Measurements from ENCODE around the gene CLCNKB. TPM values are rescaled to one million over a fixed set of nuclear protein-coding genes. Genes with fewer than 3 reads are reported as not detected.

Gene CLCNKB
- total and polyA plus RNA-seq, 2 of the 13 experiments (the other 11 are each of a cell fraction or from before 2014, with no cell fraction given), result 0.04 TPM; not detected in 1

DNA sequence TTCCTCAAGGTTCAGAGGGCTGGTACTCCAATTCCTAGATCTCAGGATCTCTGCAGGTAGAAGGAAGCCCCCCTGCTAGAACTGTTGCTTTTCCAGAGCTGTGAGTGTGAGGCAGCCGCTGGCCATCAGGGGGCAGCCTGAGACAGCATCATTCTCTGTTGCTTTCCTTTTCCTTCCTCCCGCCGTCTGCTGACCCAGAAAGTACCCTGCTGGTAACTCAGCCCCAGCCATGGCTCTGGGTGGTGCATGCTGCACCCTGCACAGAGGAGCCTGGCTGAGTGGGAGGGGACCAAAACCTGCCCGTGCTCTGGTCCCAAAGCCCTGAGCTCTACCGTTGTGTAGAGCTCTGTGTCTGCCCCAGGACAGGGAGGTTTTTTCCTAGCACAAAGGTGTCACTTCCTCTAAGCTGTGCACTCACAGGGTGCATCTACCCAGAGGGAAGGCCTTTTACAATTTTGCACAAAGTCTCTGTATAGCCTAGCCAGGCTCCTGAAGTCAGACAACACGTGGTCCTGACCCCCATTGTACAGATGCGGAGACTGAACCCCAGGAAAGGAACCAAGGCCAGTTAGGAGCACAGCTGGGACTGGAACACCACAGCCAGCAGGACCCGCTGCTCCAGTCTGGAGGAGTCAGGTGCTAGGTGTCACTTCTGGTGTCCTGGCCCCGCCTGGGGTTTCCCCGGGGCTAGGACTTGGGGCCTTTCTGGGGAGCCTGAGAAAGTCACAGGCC, 35.5 kb downstream of the CLCNKB start (continued):
- TF ChIP-seq, protein P1, sequence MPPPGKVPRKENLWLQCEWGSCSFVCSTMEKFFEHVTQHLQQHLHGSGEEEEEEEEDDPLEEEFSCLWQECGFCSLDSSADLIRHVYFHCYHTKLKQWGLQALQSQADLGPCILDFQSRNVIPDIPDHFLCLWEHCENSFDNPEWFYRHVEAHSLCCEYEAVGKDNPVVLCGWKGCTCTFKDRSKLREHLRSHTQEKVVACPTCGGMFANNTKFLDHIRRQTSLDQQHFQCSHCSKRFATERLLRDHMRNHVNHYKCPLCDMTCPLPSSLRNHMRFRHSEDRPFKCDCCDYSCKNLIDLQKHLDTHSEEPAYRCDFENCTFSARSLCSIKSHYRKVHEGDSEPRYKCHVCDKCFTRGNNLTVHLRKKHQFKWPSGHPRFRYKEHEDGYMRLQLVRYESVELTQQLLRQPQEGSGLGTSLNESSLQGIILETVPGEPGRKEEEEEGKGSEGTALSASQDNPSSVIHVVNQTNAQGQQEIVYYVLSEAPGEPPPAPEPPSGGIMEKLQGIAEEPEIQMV (CRISPR knock-in tag; IDR thresholded peaks at IDR 0.05; ENCODE audit: low read depth), result no peak
- TF ChIP-seq EHMT2 (IDR thresholded peaks at IDR 0.05; ENCODE audit: borderline replicate concordance, low read depth, low read length), result no peak
- no peak for TF ChIP-seq TRIM24 (CRISPR knock-in tag; IDR thresholded peaks at IDR 0.05)
- TF ChIP-seq, protein P2, sequence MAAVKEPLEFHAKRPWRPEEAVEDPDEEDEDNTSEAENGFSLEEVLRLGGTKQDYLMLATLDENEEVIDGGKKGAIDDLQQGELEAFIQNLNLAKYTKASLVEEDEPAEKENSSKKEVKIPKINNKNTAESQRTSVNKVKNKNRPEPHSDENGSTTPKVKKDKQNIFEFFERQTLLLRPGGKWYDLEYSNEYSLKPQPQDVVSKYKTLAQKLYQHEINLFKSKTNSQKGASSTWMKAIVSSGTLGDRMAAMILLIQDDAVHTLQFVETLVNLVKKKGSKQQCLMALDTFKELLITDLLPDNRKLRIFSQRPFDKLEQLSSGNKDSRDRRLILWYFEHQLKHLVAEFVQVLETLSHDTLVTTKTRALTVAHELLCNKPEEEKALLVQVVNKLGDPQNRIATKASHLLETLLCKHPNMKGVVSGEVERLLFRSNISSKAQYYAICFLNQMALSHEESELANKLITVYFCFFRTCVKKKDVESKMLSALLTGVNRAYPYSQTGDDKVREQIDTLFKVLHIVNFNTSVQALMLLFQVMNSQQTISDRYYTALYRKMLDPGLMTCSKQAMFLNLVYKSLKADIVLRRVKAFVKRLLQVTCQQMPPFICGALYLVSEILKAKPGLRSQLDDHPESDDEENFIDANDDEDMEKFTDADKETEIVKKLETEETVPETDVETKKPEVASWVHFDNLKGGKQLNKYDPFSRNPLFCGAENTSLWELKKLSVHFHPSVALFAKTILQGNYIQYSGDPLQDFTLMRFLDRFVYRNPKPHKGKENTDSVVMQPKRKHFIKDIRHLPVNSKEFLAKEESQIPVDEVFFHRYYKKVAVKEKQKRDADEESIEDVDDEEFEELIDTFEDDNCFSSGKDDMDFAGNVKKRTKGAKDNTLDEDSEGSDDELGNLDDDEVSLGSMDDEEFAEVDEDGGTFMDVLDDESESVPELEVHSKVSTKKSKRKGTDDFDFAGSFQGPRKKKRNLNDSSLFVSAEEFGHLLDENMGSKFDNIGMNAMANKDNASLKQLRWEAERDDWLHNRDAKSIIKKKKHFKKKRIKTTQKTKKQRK (IDR thresholded peaks at IDR 0.05; ENCODE audit: low read length), result no peak
- TF ChIP-seq, protein P3, sequence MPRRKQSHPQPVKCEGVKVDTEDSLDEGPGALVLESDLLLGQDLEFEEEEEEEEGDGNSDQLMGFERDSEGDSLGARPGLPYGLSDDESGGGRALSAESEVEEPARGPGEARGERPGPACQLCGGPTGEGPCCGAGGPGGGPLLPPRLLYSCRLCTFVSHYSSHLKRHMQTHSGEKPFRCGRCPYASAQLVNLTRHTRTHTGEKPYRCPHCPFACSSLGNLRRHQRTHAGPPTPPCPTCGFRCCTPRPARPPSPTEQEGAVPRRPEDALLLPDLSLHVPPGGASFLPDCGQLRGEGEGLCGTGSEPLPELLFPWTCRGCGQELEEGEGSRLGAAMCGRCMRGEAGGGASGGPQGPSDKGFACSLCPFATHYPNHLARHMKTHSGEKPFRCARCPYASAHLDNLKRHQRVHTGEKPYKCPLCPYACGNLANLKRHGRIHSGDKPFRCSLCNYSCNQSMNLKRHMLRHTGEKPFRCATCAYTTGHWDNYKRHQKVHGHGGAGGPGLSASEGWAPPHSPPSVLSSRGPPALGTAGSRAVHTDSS (CRISPR knock-in tag; conservative IDR thresholded peaks at IDR 0.05), result no peak
- TF ChIP-seq, protein P4, sequence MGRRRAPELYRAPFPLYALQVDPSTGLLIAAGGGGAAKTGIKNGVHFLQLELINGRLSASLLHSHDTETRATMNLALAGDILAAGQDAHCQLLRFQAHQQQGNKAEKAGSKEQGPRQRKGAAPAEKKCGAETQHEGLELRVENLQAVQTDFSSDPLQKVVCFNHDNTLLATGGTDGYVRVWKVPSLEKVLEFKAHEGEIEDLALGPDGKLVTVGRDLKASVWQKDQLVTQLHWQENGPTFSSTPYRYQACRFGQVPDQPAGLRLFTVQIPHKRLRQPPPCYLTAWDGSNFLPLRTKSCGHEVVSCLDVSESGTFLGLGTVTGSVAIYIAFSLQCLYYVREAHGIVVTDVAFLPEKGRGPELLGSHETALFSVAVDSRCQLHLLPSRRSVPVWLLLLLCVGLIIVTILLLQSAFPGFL (CRISPR knock-in tag; IDR thresholded peaks at IDR 0.05), result no peak
- TF ChIP-seq ZNF264 (CRISPR knock-in tag; IDR thresholded peaks at IDR 0.05), result no peak
- TF ChIP-seq ZKSCAN5 (CRISPR knock-in tag; IDR thresholded peaks at IDR 0.05), result no peak
- no peak for TF ChIP-seq ZBTB42 (CRISPR knock-in tag; IDR thresholded peaks at IDR 0.05)
- TF ChIP-seq HNRNPK (IDR thresholded peaks at IDR 0.05; ENCODE audit: low read depth, low read length, poor library complexity, severe bottlenecking), result no peak
- TF ChIP-seq EZH2 (conservative IDR thresholded peaks at IDR 0.05; ENCODE audit: low read depth, low read length), result no peak
- TF ChIP-seq ZFY (CRISPR knock-in tag; IDR thresholded peaks at IDR 0.05), result no peak
- TF ChIP-seq, protein P5, sequence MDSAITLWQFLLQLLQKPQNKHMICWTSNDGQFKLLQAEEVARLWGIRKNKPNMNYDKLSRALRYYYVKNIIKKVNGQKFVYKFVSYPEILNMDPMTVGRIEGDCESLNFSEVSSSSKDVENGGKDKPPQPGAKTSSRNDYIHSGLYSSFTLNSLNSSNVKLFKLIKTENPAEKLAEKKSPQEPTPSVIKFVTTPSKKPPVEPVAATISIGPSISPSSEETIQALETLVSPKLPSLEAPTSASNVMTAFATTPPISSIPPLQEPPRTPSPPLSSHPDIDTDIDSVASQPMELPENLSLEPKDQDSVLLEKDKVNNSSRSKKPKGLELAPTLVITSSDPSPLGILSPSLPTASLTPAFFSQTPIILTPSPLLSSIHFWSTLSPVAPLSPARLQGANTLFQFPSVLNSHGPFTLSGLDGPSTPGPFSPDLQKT (CRISPR knock-in tag; IDR thresholded peaks at IDR 0.05; ENCODE audit: borderline replicate concordance), result no peak
- TF ChIP-seq, protein P6, sequence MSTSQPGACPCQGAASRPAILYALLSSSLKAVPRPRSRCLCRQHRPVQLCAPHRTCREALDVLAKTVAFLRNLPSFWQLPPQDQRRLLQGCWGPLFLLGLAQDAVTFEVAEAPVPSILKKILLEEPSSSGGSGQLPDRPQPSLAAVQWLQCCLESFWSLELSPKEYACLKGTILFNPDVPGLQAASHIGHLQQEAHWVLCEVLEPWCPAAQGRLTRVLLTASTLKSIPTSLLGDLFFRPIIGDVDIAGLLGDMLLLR (CRISPR knock-in tag; IDR thresholded peaks at IDR 0.05), result no peak
- TF ChIP-seq, protein P7, sequence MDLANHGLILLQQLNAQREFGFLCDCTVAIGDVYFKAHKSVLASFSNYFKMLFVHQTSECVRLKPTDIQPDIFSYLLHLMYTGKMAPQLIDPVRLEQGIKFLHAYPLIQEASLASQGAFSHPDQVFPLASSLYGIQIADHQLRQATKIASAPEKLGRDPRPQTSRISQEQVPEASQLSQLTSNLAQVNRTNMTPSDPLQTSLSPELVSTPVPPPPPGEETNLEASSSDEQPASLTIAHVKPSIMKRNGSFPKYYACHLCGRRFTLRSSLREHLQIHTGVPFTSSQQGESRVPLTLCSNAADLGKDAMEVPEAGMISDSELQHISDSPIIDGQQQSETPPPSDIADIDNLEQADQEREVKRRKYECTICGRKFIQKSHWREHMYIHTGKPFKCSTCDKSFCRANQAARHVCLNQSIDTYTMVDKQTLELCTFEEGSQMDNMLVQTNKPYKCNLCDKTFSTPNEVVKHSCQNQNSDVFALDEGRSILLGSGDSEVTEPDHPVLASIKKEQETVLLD (CRISPR knock-in tag; IDR thresholded peaks at IDR 0.05; ENCODE audit: low read depth), result no peak
- TF ChIP-seq RXRB (CRISPR knock-in tag; IDR thresholded peaks at IDR 0.05; ENCODE audit: borderline replicate concordance), result peak; percentile 30; the same call in 1 of the 2 replicates
- TF ChIP-seq NR3C1 (CRISPR knock-in tag; IDR thresholded peaks at IDR 0.05), result no peak
- 0 out of 2 replicates have a peak, but pooled peaks have one; percentile 28 for TF ChIP-seq CBX5 (CRISPR knock-in tag; IDR thresholded peaks at IDR 0.05; ENCODE audit: borderline replicate concordance)

Measured in HepG2 (cell line).